ENCODE measurements around the gene RANBP10. TPM values are rescaled to one million over a fixed set of nuclear protein-coding genes. Genes with fewer than 3 reads are reported as not detected.

Gene RANBP10
- total and polyA plus RNA-seq, 2 of the 13 experiments (the other 11 are each of a cell fraction or from before 2014, with no cell fraction given), result 9.2 to 22.7 TPM

DNA sequence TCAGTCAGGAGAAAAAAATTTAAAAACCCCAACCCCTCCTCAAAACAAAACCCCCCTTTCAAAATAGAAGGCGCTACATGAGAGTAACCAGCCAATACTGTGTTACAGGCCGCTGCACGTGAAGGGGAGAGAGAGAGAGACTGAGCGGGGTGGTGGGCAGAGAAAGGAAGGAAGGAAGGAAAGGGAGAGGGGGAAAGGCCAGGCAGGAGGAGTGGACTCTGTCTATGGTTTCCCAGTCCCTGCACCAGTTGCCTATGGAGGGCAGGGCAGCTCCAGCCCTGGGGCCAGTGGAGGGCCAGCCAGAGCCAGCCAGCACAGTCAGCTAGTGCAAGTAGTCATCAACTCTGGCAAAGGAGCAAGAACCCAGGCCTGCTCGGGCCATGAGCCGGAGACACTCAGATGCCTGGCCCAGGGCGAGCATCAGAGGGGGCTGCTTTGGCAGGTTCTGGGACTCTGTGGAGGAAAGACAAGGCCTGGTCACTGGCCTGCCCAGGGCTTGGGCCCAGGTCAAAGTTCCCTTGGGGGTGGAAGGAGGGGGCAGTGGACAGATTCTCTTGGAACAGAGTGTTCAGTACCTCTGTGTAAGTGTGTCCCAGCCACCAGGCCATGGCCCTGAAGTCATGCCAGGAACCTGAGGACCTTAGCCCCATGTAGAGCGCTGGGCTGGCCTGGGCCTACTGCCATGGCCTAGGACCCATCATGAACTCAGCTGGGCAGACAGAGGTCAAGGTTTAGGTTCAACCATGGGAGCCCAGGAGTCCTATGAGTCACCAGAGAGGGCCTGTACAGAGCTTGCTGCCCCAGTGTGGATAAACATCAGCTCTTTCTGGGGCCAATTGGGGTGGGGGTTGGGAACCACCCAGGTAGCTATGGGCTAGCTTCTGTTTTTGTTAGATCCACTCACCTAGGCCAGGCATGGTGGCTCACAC is 80.0 kb downstream of the RANBP10 start (continued):
- TF ChIP-seq, protein P1, sequence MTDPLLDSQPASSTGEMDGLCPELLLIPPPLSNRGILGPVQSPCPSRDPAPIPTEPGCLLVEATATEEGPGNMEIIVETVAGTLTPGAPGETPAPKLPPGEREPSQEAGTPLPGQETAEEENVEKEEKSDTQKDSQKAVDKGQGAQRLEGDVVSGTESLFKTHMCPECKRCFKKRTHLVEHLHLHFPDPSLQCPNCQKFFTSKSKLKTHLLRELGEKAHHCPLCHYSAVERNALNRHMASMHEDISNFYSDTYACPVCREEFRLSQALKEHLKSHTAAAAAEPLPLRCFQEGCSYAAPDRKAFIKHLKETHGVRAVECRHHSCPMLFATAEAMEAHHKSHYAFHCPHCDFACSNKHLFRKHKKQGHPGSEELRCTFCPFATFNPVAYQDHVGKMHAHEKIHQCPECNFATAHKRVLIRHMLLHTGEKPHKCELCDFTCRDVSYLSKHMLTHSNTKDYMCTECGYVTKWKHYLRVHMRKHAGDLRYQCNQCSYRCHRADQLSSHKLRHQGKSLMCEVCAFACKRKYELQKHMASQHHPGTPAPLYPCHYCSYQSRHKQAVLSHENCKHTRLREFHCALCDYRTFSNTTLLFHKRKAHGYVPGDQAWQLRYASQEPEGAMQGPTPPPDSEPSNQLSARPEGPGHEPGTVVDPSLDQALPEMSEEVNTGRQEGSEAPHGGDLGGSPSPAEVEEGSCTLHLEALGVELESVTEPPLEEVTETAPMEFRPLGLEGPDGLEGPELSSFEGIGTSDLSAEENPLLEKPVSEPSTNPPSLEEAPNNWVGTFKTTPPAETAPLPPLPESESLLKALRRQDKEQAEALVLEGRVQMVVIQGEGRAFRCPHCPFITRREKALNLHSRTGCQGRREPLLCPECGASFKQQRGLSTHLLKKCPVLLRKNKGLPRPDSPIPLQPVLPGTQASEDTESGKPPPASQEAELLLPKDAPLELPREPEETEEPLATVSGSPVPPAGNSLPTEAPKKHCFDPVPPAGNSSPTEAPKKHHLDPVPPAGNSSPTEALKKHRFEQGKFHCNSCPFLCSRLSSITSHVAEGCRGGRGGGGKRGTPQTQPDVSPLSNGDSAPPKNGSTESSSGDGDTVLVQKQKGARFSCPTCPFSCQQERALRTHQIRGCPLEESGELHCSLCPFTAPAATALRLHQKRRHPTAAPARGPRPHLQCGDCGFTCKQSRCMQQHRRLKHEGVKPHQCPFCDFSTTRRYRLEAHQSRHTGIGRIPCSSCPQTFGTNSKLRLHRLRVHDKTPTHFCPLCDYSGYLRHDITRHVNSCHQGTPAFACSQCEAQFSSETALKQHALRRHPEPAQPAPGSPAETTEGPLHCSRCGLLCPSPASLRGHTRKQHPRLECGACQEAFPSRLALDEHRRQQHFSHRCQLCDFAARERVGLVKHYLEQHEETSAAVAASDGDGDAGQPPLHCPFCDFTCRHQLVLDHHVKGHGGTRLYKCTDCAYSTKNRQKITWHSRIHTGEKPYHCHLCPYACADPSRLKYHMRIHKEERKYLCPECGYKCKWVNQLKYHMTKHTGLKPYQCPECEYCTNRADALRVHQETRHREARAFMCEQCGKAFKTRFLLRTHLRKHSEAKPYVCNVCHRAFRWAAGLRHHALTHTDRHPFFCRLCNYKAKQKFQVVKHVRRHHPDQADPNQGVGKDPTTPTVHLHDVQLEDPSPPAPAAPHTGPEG (CRISPR knock-in tag; IDR thresholded peaks at IDR 0.05), result no peak
- peak; percentile 74 for TF ChIP-seq POGZ (CRISPR knock-in tag; IDR thresholded peaks at IDR 0.05)
- TF ChIP-seq CREM (IDR thresholded peaks at IDR 0.05), result no peak
- no peak for TF ChIP-seq CREM (CRISPR knock-in tag; IDR thresholded peaks at IDR 0.05)
- TF ChIP-seq PPARG (CRISPR knock-in tag; conservative IDR thresholded peaks at IDR 0.05), result 0 out of 2 replicates have a peak, but pooled peaks have one; percentile 45
- TF ChIP-seq SMARCC2 (IDR thresholded peaks at IDR 0.05), result no peak
- TF ChIP-seq ZNF709 (CRISPR knock-in tag; IDR thresholded peaks at IDR 0.05), result no peak
- TF ChIP-seq ZNF34 (CRISPR knock-in tag; IDR thresholded peaks at IDR 0.05; ENCODE audit: borderline replicate concordance), result no peak
- no peak for TF ChIP-seq TEAD3 (CRISPR knock-in tag; optimal IDR thresholded peaks at IDR 0.05; ENCODE audit: borderline replicate concordance)
- no peak for TF ChIP-seq ZNF530 (CRISPR knock-in tag; IDR thresholded peaks at IDR 0.05; ENCODE audit: low read depth)
- no peak for TF ChIP-seq SP5 (CRISPR knock-in tag; IDR thresholded peaks at IDR 0.05; ENCODE audit: borderline replicate concordance, low read depth)
- peak; percentile 92 for TF ChIP-seq ZFX (CRISPR knock-in tag; IDR thresholded peaks at IDR 0.05; ENCODE audit: low read depth)
- TF ChIP-seq ZNF670 (CRISPR knock-in tag; IDR thresholded peaks at IDR 0.05; ENCODE audit: borderline replicate concordance), result no peak
- TF ChIP-seq HHEX (CRISPR knock-in tag; IDR thresholded peaks at IDR 0.05), result no peak
- no peak; the same call in 1 of the 2 replicates for TF ChIP-seq RCOR2 (CRISPR knock-in tag; IDR thresholded peaks at IDR 0.05)
- TF ChIP-seq ARNTL (CRISPR knock-in tag; IDR thresholded peaks at IDR 0.05), result no peak
- TF ChIP-seq, protein P2, sequence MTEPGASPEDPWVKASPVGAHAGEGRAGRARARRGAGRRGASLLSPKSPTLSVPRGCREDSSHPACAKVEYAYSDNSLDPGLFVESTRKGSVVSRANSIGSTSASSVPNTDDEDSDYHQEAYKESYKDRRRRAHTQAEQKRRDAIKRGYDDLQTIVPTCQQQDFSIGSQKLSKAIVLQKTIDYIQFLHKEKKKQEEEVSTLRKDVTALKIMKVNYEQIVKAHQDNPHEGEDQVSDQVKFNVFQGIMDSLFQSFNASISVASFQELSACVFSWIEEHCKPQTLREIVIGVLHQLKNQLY (CRISPR knock-in tag; IDR thresholded peaks at IDR 0.05), result no peak
- TF ChIP-seq PHF8 (CRISPR knock-in tag; IDR thresholded peaks at IDR 0.05), result no peak
- TF ChIP-seq MBNL3 (CRISPR knock-in tag; conservative IDR thresholded peaks at IDR 0.05), result no peak
- no peak; the same call in 1 of the 2 replicates for TF ChIP-seq ZNF441 (CRISPR knock-in tag; IDR thresholded peaks at IDR 0.05; ENCODE audit: borderline replicate concordance)
- TF ChIP-seq MIER2 (CRISPR knock-in tag; IDR thresholded peaks at IDR 0.05), result peak; percentile 19; the same call in 1 of the 2 replicates
- no peak for TF ChIP-seq FOXK1 (CRISPR knock-in tag; IDR thresholded peaks at IDR 0.05; ENCODE audit: borderline replicate concordance, low read depth)
- peak; percentile 74 for TF ChIP-seq ESRRA (CRISPR knock-in tag; IDR thresholded peaks at IDR 0.05; ENCODE audit: low read depth)
- TF ChIP-seq GATAD2A (CRISPR knock-in tag; IDR thresholded peaks at IDR 0.05), result peak; percentile 65
- peak in 1 of 2 experiments; percentile 34; a peak in 1 of 4 replicates for TF ChIP-seq EP300 (IDR thresholded peaks at IDR 0.05; ENCODE audit: low read depth in 2 of 2, low read length in 2 of 2)
- no peak for TF ChIP-seq EP300 (CRISPR knock-in tag; IDR thresholded peaks at IDR 0.05; ENCODE audit: borderline replicate concordance)
- TF ChIP-seq ARNT (IDR thresholded peaks at IDR 0.05), result no peak

Measured in HepG2 (cell line).